HG02588 (cell line): ENCODE data around the gene MYO15A.

Experiments
- ATAC-seq: cut with Tn5 transposase; IDR thresholded peaks from one replicate; pipeline ENCODE4 v1.9.1; 2021; ENCODE audit warnings: mild to moderate bottlenecking, moderate library complexity; ENCODE audit not compliant: unreplicated experiment

Gene MYO15A

GRCh38 chr17:18122990-18123753, 14.6 kb downstream of the MYO15A start:
- ATAC-seq: no peak

- ATAC-seq: no peak
Measured at GRCh38 chr17:18124345-18125126, 16.0 kb downstream of the MYO15A start.

DNA sequence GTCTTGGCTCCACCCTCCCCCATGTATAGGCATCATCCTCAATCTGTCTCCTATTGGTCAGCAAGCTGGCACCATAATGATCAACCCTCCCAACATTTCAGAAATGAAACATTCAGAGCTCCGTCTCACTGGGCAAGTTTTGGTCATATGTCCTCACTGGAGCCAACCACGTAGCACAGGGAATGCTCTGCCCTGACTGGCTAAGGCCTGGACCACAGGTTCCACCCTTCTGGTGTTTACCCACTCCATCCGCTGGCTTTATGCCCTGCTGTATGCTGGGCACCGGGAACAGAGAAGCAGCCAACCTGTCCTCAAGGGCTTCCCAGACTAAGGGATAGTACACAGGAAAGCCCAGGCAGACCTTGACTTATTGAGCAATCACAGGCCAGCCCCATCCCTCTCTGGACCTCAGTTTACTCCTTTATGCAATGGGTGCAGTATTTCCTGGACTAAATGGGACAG, 20.5 kb downstream of the MYO15A start:
- ATAC-seq: no peak

DNA sequence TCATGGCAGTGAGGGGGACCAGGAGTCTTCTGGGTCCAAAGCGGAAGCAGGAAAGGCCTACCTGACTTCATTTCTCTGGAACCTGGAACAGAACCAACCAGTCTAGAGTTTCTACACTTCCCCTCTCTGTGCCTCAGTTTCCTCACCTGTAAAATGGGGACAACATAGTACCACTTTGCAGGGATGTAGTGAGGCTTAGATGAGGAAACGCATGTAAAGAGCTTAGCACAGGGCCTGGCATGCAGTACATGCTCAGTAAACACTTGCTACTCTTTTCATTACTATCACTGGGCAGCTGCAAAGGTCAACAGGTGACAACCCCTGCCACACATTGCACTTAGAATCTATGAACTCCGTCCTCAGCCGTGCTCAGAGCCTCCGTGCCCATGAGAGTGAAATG, 24.2 kb downstream of the MYO15A start:
- no peak for ATAC-seq

- ATAC-seq: no peak
Measured at GRCh38 chr17:18136357-18136756, 27.8 kb downstream of the MYO15A start.

- no peak for ATAC-seq
Measured at GRCh38 chr17:18138065-18138749, 29.7 kb downstream of the MYO15A start.

DNA sequence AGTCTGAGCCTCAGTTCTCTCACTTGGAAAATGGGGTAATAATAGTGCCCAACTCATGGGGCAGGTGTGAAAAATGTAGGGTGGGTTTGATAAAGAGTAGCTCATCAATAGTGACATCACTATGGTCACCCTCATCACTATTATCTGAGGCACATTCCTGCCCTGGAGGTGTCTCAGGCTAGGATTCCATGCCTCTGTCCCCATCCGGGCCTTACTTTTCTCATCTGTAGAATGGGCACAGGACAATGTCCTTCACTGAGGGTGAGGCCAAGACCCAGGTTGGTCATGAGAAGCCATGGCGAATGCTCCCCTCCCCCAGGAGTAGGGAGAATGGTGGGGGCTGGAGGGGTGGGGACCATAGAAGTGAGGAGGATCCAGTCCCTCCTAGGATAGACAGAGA, 30.5 kb downstream of the MYO15A start:
- ATAC-seq: no peak

DNA sequence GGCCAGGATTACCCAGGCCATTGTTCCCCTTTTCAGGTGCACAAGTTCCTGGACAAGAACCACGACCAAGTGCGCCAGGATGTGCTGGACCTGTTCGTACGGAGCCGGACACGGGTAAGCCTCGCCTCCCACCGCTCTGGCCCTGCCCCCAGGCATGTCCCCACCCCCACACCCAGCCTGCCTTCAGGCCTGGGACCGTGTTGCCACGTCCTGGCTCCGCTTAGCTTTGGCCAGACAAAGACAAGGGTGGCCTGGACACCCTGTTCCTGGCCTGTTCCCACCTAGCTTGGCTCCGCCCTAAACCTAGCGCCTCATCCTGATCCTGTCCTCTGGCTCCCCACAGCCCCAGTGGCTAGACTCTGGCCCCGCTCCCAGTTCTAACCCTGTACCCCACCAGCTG, 30.9 kb downstream of the MYO15A start:
- no peak for ATAC-seq

GRCh38 chr17:18139949-18140348, 31.4 kb downstream of the MYO15A start:
- no peak for ATAC-seq

DNA sequence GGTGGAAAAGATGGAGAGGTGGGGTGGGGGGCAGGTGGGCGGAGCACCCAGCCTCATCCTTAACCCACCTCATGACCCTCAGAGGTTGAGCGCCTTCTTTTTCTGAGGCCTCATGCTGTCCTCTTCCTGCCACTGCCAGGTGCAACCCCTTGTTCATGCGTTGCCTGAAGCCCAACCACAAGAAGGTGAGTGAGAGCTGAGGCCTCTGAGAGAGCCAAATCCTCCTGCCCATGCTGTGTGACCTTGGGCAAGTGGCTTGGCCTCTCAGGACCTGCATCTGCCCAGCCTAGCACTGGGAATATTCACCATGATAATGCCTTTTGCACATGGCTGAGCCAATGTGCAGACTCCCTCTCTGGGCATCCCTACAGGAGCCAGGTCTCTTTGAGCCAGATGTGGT, 32.1 kb downstream of the MYO15A start:
- no peak for ATAC-seq

GRCh38 chr17:18141210-18141803, 32.8 kb downstream of the MYO15A start:
- no peak for ATAC-seq

DNA sequence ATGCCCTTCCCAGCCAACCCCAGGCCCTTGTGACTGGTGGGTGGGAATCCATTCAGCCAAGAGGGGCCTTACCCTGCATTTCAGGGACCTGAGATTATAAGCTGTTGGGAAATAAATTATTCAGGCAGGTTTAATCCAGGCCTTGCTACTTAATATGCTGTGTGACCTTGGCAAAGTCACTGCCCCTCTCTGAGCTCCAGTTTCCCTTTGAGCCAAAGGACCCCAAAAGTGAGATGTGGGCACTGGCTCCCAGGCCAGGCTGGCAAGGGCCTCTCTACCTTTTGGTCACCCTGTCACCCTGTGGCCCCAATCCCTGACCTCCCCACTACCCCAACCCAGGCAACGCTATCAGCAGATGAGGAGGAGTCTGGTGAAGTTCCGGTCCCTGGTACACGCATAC, 33.9 kb downstream of the MYO15A start:
- ATAC-seq: no peak

DNA sequence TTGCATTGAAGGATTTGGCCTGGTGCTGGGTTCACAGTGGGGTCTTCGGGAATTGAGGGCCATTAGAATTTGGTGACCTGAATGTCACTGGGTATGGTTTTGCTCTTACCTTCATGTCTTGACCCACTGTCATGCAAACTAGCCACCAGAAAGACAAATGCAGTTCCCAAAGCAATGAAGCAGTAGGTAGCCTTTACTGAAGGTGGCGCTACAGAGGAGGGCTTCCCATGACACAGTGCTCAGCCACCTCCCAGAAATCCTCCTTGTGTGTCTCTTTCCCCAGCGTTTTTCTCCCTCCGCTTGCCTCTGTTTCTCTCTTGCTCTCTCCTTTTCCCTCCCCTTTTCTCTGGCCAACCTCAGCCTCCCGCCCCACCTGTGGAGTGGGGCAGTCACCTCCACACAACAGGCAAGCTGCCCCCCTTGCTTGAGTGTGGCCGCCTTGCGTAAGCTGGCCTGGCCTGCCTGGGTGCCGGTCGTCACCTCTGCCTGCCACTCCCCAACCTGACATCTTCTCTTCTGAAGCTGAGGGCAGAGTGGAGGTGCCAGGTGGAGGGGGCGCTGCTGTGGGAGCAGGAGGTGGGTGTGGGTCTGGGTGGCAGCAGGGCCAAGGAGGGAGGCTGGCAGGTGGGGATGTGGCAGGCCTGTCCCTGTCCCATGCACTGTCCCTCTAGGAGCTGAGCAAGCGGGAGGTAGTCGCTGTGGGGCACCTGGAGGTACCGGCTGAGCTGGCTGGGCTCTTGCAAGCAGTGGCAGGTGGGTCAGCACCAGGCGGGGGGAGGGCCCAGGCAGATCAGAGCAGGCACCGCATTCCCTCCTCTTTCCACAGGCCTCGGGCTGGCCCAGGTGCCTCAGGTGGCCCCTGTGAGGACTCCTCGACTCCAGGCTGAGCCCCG, 34.7 kb downstream of the MYO15A start:
- no peak for ATAC-seq

- no peak for ATAC-seq
Measured at GRCh38 chr17:18144261-18144660, 35.7 kb downstream of the MYO15A start.

- ATAC-seq: no peak
Measured at GRCh38 chr17:18144855-18145254, 36.3 kb downstream of the MYO15A start.

DNA sequence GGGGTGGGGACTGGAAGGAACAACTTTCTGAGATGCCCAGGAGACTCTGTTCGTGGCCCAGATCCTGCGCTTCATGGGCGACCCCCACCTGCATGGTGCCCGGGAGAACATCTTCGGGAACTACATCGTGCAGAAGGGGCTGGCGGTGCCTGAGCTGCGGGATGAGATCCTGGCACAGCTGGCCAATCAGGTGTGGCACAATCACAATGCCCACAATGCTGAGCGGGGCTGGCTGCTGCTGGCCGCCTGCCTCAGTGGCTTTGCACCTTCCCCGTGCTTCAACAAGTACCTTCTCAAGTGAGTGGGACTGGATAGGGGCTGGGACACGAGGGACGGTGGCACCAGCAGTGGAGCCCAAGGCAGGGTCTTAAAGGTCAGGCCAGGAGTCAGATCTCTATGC, 37.3 kb downstream of the MYO15A start:
- ATAC-seq: no peak

DNA sequence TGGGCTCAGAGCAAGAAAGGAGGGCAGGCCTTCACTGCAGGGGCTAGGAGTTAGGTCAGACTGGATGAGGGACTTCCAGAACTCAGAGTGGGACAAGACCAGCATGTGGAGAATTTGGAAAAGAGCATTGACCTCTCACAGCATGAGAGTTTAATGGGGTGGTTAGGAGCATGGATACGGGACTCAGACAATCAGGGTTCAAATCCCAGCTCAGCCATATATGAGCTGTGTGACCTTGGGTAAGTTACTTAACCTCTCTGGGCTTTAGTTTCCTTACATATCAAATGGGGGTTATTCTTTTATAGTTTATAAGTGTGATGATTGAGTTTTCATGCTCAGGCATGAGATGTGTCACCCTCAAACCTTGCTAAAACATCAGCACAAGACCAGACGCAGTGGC, 37.7 kb downstream of the MYO15A start:
- ATAC-seq: no peak

GRCh38 chr17:18146980-18147379, 38.4 kb downstream of the MYO15A start:
- ATAC-seq: no peak

- ATAC-seq: no peak
Measured at GRCh38 chr17:18148586-18148985, 40.0 kb downstream of the MYO15A start.

GRCh38 chr17:18151290-18151689, 42.7 kb downstream of the MYO15A start:
- no peak for ATAC-seq
